ENCODE measurements around the gene FAF1.

FAF1 gene

GRCh38 chr1:50822035-50822776 is 137.9 kb downstream of the FAF1 start:
- ChIA-PET CTCF (no interaction called here), POLR2A (no interaction called here)
- H3K4me3 ChIP-seq (ENCODE audit: low read depth, low read length): no peak overlapping the region
- no peak for DNase-seq (ENCODE audit: low read depth, low spot score)
- no peak for TF ChIP-seq CTCF (IDR thresholded peaks at IDR 0.05; ENCODE audit: insufficient read depth, low read length, missing control alignments)

DNA sequence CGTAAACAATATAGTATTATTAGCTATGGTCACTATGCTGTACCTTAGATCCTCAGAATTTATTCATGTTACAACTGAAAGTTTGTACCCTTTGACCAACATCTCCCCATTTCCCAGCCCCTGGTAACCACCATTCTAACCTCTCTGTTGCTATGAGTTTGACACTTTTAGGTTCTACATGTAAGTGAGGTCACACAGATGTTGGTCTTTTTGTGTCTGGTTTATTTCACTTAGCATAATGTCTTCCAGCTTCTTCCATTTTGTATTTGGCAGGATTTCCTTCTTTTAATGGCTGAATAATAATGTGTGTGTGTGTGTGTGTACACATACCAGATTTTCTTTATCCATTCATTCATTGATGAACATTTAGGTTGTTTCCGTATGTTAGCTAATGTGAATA is 139.5 kb downstream of the FAF1 start:
- H3K4me3 ChIP-seq (ENCODE audit: low read depth, low read length): no peak overlapping the region
- TF ChIP-seq CTCF (IDR thresholded peaks at IDR 0.05; ENCODE audit: insufficient read depth, low read length, missing control alignments): no peak
- CTCF ChIA-PET: interaction anchor here (0.8 to 1.2 kb wide), 3 partner anchors 11 to 368 kb away, joined by 3 to 4 read pairs (median 3); no protein-coding TSS in a partner anchor
- DNase-seq (ENCODE audit: low read depth, low spot score): no peak
- POLR2A ChIA-PET: no interaction called here

DNA sequence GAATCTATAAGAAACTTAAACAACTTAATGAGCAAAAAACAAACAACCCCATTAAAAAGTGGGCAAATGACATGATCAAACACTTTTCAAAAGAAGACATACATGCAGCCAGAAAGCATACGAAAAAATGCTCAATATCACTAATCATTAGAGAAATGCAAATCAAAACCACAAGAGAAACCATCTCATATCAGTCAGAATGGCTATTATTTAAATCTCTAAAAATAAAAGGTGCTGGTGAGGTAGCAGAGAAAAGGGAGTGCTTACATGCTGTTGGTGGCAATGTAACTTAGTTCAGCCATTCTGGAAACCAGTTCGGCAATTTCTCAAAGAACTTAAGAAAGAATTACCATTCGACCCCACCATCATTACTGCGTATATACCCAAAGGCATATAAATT is 147.7 kb downstream of the FAF1 start:
- no peak overlapping the region for H3K4me3 ChIP-seq (ENCODE audit: low read depth, low read length)
- CTCF ChIA-PET: no interaction called here
- POLR2A ChIA-PET: no interaction called here
- TF ChIP-seq CTCF (IDR thresholded peaks at IDR 0.05; ENCODE audit: insufficient read depth, low read length, missing control alignments): no peak
- no peak for DNase-seq (ENCODE audit: low read depth, low spot score)

- DNase-seq (ENCODE audit: low read depth, low spot score): no peak
- H3K4me3 ChIP-seq (ENCODE audit: low read depth, low read length): no peak overlapping the region
- no peak for TF ChIP-seq CTCF (IDR thresholded peaks at IDR 0.05; ENCODE audit: insufficient read depth, low read length, missing control alignments)
- ChIA-PET POLR2A (no interaction called here), CTCF (no interaction called here)
Observed at GRCh38 chr1:50808296-50808695, 151.8 kb downstream of the FAF1 start.

DNA sequence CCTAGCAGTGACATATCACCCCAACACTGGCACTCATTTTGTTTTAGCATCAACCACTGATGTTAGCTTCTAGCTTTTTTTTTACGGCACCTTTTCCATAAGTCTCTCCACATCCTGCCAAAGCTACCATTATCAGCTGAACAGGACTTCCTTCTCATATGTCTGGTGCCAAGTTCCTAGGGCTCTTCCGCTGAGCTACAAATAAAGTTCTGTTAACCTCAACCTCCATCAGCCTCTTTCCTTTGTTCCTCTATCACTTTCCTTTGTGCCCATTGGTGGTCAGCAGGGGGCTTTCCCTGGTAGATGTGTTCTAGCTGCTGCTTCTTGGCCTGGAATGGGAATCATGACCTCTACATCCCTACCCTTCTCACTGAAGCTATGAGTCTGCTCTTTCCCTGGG is 163.8 kb downstream of the FAF1 start:
- DNase-seq (ENCODE audit: low read depth, low spot score): no peak
- H3K4me3 ChIP-seq (ENCODE audit: low read depth, low read length): no peak overlapping the region
- no peak for TF ChIP-seq CTCF (IDR thresholded peaks at IDR 0.05; ENCODE audit: insufficient read depth, low read length, missing control alignments)
- ChIA-PET POLR2A (no interaction called here), CTCF (interaction anchor here (1.4 to 1.9 kb wide), 2 partner anchors 21 to 134 kb away, joined by 3 to 8 read pairs; no protein-coding TSS in a partner anchor)

GRCh38 chr1:50793521-50793920 is 166.5 kb downstream of the FAF1 start:
- POLR2A ChIA-PET: no interaction called here
- H3K4me3 ChIP-seq (ENCODE audit: low read depth, low read length): no peak overlapping the region
- no peak for TF ChIP-seq CTCF (IDR thresholded peaks at IDR 0.05; ENCODE audit: insufficient read depth, low read length, missing control alignments)
- CTCF ChIA-PET: no interaction called here
- no peak for DNase-seq (ENCODE audit: low read depth, low spot score)
